Left renal cortex interstitium (tissue), 4 donors: ENCODE results near the gene CTSS. TPM values are rescaled to one million over a fixed set of nuclear protein-coding genes. Genes with fewer than 3 reads are reported as not detected.

ENCODE experiments used
- DNase-seq, 4 donors: peaks; one replicate each; pipeline ENCODE4 v3.0.0-alpha.2; 2013; ENCODE audit warnings: low read depth in 4 of 4, low spot score in 2 of 4, missing footprints in 1 of 4
- polyA plus RNA-seq, 4 donors: library from polyadenylated mRNA; unstranded; fragments of 120-200 nt; gene quantifications; one replicate each; pipeline ENCODE4 v1.2.1, GENCODE V29; 2013; ENCODE audit not compliant: insufficient read length in 4 of 4

The CTSS gene
- polyA plus RNA-seq, 4 donors = 9.1 to 14.7 (median 10.2) TPM

- no peak for DNase-seq
These were observed 59.5 kb downstream of the CTSS start for GRCh38 chr1:150706091-150706490.

DNA sequence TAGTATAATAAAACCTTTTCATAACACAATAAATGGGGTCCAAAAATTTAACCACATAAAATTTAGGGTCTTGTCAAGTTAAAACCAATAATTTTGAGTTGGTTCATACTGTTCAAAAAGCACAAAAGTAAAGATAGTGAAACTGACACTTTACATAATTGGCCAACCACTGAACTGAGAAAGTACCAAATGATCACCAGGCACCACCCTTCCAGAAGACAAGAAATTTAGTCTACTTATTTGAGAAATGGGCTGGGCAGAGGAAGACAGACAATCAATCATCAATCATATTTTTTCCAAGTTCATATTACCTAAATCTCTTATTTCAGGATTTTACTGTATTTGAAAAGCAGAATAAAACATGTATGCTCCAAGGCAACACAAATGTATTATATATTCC lies 62.2 kb downstream of the CTSS start:
- no peak for DNase-seq

GRCh38 chr1:150696995-150697927 lies 68.3 kb downstream of the CTSS start, which contains the start of gene GOLPH3L:
GOLPH3L (minus strand) TSS chr1:150697154; CDS start chr1:150694838, 2,316 bp downstream.
- DNase-seq = peak; percentile 90 to 98 (median 96)

DNA sequence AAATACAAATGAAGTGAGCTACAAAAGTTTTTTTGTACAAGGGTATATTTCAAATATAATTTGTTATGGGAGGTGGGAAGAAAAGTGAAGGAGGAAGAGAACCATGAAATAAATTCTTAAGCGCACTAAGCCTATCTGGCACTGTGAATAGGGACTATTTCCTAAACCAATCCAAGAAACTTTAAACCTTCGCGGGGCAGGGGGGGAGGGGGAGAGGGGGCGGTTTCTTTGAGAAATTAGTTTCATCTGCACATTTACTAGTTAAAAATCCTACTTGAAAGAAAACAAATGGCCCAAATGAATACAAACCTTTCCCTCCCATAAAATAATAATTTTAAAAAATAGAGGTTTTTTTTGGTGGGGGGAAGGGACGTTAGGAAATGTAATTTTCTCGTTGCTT lies 69.0 kb downstream of the CTSS start:
- DNase-seq = no peak

- no peak for DNase-seq
These were observed 69.4 kb downstream of the CTSS start for GRCh38 chr1:150696162-150696561.

DNA sequence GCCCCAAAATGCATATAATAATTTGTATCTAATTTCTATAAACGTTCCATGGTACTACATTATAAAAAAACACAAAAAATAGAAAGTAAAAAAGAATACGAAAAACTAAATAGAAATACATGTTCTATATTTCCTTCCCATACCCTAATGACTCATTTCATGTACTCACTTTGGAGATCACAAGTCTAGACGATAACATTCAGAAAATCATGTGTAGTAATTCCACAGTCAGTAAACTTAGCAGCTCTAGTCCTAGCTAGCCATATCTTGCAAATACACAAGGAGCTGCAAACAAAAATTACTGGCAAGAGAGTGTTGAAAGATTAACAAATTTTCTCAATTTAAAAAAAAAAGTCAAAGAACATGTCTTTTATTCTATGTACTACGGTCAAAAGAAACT lies 70.0 kb downstream of the CTSS start:
- no peak for DNase-seq

DNA sequence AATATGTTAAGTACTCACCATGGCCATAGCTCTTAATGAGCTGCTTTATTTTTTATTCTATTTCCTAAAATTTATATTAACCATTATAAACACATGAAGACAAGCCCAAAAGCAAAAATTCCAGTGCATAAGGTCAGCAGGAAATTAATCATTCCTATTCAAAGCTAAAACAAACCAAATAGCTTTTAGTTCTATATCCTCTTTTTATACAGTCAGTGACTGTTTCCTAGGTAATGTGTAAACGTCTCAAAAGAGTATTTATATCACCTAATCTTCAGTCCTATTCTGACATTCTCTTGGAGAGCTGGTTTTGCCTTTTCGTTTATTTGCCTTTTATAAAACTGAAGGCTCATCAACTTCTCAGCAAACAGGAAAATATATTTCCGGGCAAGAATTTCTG lies 72.9 kb downstream of the CTSS start:
- DNase-seq = no peak

DNA sequence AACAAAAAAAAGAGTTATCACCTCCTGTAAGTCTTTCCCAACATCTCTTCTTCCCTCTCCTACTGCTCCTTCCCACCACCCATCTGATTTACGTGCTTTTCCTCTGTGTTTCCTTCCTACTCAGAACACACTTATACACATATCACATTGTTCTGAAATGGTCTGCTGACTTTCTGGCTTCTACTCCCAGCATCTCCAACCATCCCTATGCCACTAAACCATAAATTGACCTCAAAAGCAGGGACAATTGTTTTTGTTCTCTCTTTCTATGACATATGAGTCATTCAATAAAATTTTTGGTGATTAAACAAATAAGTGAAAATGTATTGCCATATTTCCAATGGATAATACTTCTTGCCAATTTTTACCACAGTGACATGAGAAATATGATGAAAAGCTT lies 76.8 kb downstream of the CTSS start:
- no peak for DNase-seq

DNA sequence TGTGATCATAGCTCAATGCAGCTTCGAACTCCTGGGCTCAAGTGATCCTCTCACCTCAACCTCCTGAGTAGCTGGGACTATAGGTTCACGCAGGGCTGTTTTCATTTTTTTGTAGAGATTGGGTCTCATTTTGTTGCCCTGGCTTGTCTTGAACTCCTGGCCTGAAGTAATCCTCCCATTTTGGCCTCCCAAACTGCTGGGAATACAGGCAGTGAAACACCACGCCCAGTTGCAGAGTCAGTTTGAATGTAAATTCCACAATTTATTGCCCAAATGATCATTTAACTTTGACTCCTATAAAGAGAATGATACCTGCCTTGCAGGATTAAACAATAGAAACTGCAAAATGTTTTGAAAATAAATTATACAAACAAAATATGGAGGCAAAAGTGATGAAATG lies 79.3 kb downstream of the CTSS start:
- no peak for DNase-seq

- DNase-seq = no peak
These were observed 81.7 kb downstream of the CTSS start for GRCh38 chr1:150683914-150684313.

Other genes starting within 250 kb of the CTSS start
- 10 to 100 TPM; 12.7 to 19.5 (median 16.3) TPM for gene ADAMTSL4, start 216.4 kb downstream of the CTSS start, polyA plus RNA-seq
- 100 to 1,000 TPM; 142 to 214 (median 160) TPM for gene MCL1, start 186.2 kb downstream of the CTSS start, polyA plus RNA-seq
- 100 to 1,000 TPM; 213 to 231 (median 221) TPM for gene ENSA, start 136.2 kb downstream of the CTSS start, polyA plus RNA-seq
- gene GOLPH3L, start 68.6 kb downstream of the CTSS start, polyA plus RNA-seq = 10 to 100 TPM; 35.7 to 41.6 (median 39.5) TPM
- not detected for gene HORMAD1, start 44.9 kb downstream of the CTSS start, polyA plus RNA-seq
- gene CTSK, start 42.5 kb upstream of the CTSS start, polyA plus RNA-seq = 10 to 100 TPM; 20.0 to 30.7 (median 29.8) TPM
- gene ARNT, start 110.8 kb upstream of the CTSS start, polyA plus RNA-seq = 10 to 100 TPM; 54.2 to 63.1 (median 59.1) TPM
- under 1 TPM in 2 of 4 donors, not detected in 2; 0.11 to 0.16 TPM for gene CTXND2, start 121.4 kb upstream of the CTSS start, polyA plus RNA-seq
- 10 to 100 TPM; 57.6 to 94.5 (median 80.2) TPM for gene SETDB1, start 160.6 kb upstream of the CTSS start, polyA plus RNA-seq
- 100 to 1,000 TPM; 275 to 297 (median 293) TPM for gene CERS2, start 209.1 kb upstream of the CTSS start, polyA plus RNA-seq
- gene ANXA9, start 216.5 kb upstream of the CTSS start, polyA plus RNA-seq = 10 to 100 TPM; 12.3 to 18.6 (median 15.7) TPM
- gene MINDY1, start 241.1 kb upstream of the CTSS start, polyA plus RNA-seq = 10 to 100 TPM; 38.1 to 59.4 (median 46.7) TPM
- 10 to 100 TPM; 40.6 to 47.9 (median 43.7) TPM for gene PRUNE1, start 242.7 kb upstream of the CTSS start, polyA plus RNA-seq